Panc1 (cell line): ENCODE results near the gene KLF2. TPM values are rescaled to one million over a fixed set of nuclear protein-coding genes. Genes with fewer than 3 reads are reported as not detected.

Experiments used
- ATAC-seq: fragments of 200-7000 bp; cut with Tn5 transposase; 2 replicates; pipeline ENCODE4 v1.9.1; 2020; ENCODE audit warnings: mild to moderate bottlenecking, moderate library complexity
- BruUV-seq: library from RNA; stranded (reverse); fragments of 400-500 nt; replicated peaks from 2 replicates; lab custom pipeline; 2021; lab: Mats Ljungman, UMichigan
- CTCF ChIA-PET: fragments of 300-600 bp; sonication (Branson Sonifier 250); formaldehyde crosslinking; loops from one replicate; lab custom pipeline; 2022; ENCODE audit warnings: antibody characterized with exemption; lab: Charles Lee
- POLR2A ChIA-PET: fragments of 300-600 bp; sonication (Branson Sonifier 250); formaldehyde crosslinking; loops from one replicate; lab custom pipeline; 2022; ENCODE audit warnings: antibody characterized with exemption; lab: Charles Lee
- DNase-seq: peaks from one replicate; pipeline ENCODE4 v3.0.0-alpha.2; 2010; ENCODE audit warnings: low read depth, low spot score
- H3K27ac ChIP-seq: 2 replicates; pipeline ENCODE4 v1.5.1; 2011; ENCODE audit warnings: mild to moderate bottlenecking, low read length, inconsistent platforms
- H3K27me3 ChIP-seq: fragments of 200-500 bp; sonication (Bioruptor generic); 2 replicates; pipeline ENCODE4 v1.6.0; 2014; ENCODE audit warnings: low read length, inconsistent platforms; ENCODE audit not compliant: control insufficient read depth, insufficient read depth
- H3K36me3 ChIP-seq: fragments of 200-500 bp; sonication (Bioruptor generic); 2 replicates; pipeline ENCODE4 v1.5.1; 2014; ENCODE audit warnings: inconsistent platforms, mild to moderate bottlenecking, low read length, moderate library complexity; ENCODE audit not compliant: control insufficient read depth, insufficient read depth
- H3K4me1 ChIP-seq: 2 replicates; pipeline ENCODE4 v1.5.1; 2011; ENCODE audit warnings: inconsistent platforms, mild to moderate bottlenecking, low read length, moderate library complexity; ENCODE audit not compliant: control insufficient read depth, insufficient read depth
- H3K4me3 ChIP-seq, 2 experiments: 2 replicates each; pipeline ENCODE4 v1.5.1; 2011 to 2012; ENCODE audit warnings: low read depth in 2 of 2, low read length in 2 of 2, mild to moderate bottlenecking in 2 of 2, inconsistent platforms in 1 of 2, moderate library complexity in 1 of 2
- H3K9me3 ChIP-seq: fragments of 200-500 bp; sonication (Bioruptor generic); 2 replicates; pipeline ENCODE4 v1.5.1; 2014; ENCODE audit warnings: low read depth, mild to moderate bottlenecking, inconsistent platforms, low read length, moderate library complexity; ENCODE audit not compliant: control insufficient read depth, insufficient read depth
- POLR2AphosphoS5 ChIP-seq: IDR thresholded peaks from 2 replicates; pipeline ENCODE4 v1.6.1; 2012; ENCODE audit warnings: mild to moderate bottlenecking, low read depth, low read length, moderate library complexity
- SIN3A ChIP-seq: IDR thresholded peaks from 2 replicates; pipeline ENCODE4 v1.6.1; 2012; ENCODE audit warnings: low read depth, mild to moderate bottlenecking, low read length, moderate library complexity, borderline replicate concordance; ENCODE audit not compliant: insufficient read depth
- TCF7L2 ChIP-seq: IDR thresholded peaks from 2 replicates; pipeline ENCODE4 v1.6.1; 2011; ENCODE audit warnings: mild to moderate bottlenecking, low read depth, low read length, inconsistent platforms
- in situ Hi-C: cut with HindIII; loops from 2 replicates; pipeline ENCODE4 v1.10.0; 2016; ENCODE audit warnings: low sequenced_read_pairs, low pct_unique_long_range_greater_than_20kb
- intact Hi-C: fragments of 100-400 bp; cut with micrococcal nuclease; formaldehyde crosslinking; loops from one replicate; pipeline ENCODE4 v1.10.0; 2022; ENCODE audit not compliant: unreplicated experiment
- total RNA-seq: library from RNA; stranded (reverse); gene quantifications from one replicate; pipeline ENCODE4 v1.2.1, GENCODE V29; 2021; ENCODE audit not compliant: unreplicated experiment
- TF ChIP-seq, protein P1 (sequence below): fragments of 450-650 bp; IDR thresholded peaks from 2 replicates; pipeline ENCODE4 v1.5.1; 2017; ENCODE audit warnings: mild to moderate bottlenecking
- TF ChIP-seq, protein P2 (sequence below), 2 experiments: IDR thresholded peaks; 2 replicates each; pipeline ENCODE4 v1.6.1; 2011 to 2012; ENCODE audit warnings: low read depth in 2 of 2, control low read depth in 1 of 2, low read length in 1 of 2, mild to moderate bottlenecking in 1 of 2, moderate library complexity in 1 of 2; ENCODE audit not compliant: insufficient read depth in 1 of 2

KLF2 gene
- total RNA-seq, 1 experiment from 2014 or later, result 3.5 TPM

DNA sequence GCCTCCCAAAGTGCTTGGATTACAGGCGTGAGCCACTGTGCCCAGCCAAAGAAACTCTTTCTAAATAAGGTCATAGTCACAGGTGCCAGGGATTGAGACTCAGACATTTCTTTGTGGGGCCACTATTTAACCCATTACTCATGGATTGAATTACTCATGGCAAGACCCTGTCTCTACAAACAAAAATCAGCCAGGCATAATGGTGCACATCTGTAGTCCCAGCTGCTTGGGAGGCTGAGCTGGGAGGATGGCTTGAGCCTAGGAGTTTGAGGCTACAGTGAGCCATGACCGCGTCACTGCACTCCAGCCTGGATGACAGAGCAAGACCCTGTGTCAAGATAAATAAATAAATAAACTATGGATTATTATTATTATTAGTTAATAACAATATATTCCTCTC, 3.6 kb upstream of the KLF2 start:
- Histone ChIP-seq H3K9me3 (no peaks in the 10 kb centered on the region), H3K4me3 (no peak overlapping the region), H3K27me3 (no peaks in the 10 kb centered on the region), H3K36me3 (no peaks in the 10 kb centered on the region), H3K4me1 (0 out of 2 replicates have a peak, but pooled peaks cover 3% of the 10 kb centered on the region), H3K27ac (no peak overlapping the region)
- in situ Hi-C loops, result no loop called here
- no TSS peak for BruUV-seq
- TF ChIP-seq, protein P1, sequence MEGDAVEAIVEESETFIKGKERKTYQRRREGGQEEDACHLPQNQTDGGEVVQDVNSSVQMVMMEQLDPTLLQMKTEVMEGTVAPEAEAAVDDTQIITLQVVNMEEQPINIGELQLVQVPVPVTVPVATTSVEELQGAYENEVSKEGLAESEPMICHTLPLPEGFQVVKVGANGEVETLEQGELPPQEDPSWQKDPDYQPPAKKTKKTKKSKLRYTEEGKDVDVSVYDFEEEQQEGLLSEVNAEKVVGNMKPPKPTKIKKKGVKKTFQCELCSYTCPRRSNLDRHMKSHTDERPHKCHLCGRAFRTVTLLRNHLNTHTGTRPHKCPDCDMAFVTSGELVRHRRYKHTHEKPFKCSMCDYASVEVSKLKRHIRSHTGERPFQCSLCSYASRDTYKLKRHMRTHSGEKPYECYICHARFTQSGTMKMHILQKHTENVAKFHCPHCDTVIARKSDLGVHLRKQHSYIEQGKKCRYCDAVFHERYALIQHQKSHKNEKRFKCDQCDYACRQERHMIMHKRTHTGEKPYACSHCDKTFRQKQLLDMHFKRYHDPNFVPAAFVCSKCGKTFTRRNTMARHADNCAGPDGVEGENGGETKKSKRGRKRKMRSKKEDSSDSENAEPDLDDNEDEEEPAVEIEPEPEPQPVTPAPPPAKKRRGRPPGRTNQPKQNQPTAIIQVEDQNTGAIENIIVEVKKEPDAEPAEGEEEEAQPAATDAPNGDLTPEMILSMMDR, result no peak
- TF ChIP-seq TCF7L2 (no peak), SIN3A (no peak), POLR2AphosphoS5 (no peak)
- TF ChIP-seq, protein P2, sequence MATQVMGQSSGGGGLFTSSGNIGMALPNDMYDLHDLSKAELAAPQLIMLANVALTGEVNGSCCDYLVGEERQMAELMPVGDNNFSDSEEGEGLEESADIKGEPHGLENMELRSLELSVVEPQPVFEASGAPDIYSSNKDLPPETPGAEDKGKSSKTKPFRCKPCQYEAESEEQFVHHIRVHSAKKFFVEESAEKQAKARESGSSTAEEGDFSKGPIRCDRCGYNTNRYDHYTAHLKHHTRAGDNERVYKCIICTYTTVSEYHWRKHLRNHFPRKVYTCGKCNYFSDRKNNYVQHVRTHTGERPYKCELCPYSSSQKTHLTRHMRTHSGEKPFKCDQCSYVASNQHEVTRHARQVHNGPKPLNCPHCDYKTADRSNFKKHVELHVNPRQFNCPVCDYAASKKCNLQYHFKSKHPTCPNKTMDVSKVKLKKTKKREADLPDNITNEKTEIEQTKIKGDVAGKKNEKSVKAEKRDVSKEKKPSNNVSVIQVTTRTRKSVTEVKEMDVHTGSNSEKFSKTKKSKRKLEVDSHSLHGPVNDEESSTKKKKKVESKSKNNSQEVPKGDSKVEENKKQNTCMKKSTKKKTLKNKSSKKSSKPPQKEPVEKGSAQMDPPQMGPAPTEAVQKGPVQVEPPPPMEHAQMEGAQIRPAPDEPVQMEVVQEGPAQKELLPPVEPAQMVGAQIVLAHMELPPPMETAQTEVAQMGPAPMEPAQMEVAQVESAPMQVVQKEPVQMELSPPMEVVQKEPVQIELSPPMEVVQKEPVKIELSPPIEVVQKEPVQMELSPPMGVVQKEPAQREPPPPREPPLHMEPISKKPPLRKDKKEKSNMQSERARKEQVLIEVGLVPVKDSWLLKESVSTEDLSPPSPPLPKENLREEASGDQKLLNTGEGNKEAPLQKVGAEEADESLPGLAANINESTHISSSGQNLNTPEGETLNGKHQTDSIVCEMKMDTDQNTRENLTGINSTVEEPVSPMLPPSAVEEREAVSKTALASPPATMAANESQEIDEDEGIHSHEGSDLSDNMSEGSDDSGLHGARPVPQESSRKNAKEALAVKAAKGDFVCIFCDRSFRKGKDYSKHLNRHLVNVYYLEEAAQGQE (IDR thresholded peaks at IDR 0.05; ENCODE audit: insufficient read depth in 1 of 2, low read depth in 2 of 2, low read length in 1 of 2), result no peak
- ChIA-PET CTCF (no interaction called here), POLR2A (interaction anchor here (0.6 kb wide), 1 partner anchor 26 kb away, joined by 3 read pairs; no protein-coding TSS in a partner anchor)
- intact Hi-C loops, result loop anchor here (10.0 kb wide), 1 partner anchor 76 kb away; no protein-coding TSS in a partner anchor
- DNase-seq (no peak), ATAC-seq (no peak)

DNA sequence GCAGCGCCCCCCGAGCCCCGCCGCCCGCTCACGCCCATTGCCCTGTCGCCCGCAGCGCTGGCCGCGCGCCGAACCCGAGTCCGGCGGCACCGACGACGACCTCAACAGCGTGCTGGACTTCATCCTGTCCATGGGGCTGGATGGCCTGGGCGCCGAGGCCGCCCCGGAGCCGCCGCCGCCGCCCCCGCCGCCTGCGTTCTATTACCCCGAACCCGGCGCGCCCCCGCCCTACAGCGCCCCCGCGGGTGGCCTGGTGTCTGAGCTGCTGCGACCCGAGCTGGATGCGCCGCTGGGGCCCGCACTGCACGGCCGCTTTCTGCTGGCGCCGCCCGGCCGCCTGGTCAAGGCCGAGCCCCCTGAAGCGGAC, 518 bp downstream of the KLF2 start:
- intact Hi-C loops, result loop anchor here (10.0 kb wide), 1 partner anchor 80 kb away; no protein-coding TSS in a partner anchor

More for the DNA sequence above, 518 bp downstream of the KLF2 start:
- no peak overlapping the region for H3K27ac ChIP-seq
- H3K4me1 ChIP-seq, result peaks cover 12% of the 10 kb centered on the region; the same call in 1 of the 2 replicates
- DNase-seq (no peak), ATAC-seq (peak; percentile 66)
- no peaks in the 10 kb centered on the region for H3K36me3 ChIP-seq
- no peaks in the 10 kb centered on the region for H3K9me3 ChIP-seq
- POLR2A ChIA-PET, result interaction anchor here (0.5 to 0.7 kb wide), 2 partner anchors 236 to 638 kb away, joined by 3 read pairs; no protein-coding TSS in a partner anchor
- CTCF ChIA-PET, result no interaction called here
- H3K4me3 ChIP-seq, result peak overlapping the region; percentile 47 to 56
- no peak for TF ChIP-seq TCF7L2
- TF ChIP-seq, protein P1, result peak; percentile 69; the same call in 1 of the 2 replicates
- H3K27me3 ChIP-seq, result no peaks in the 10 kb centered on the region
- in situ Hi-C loops, result no loop called here
- BruUV-seq, result no TSS peak
